Urinary bladder (tissue), 4 donors: ENCODE data around the gene PCYT1B. TPM values are rescaled to one million over a fixed set of nuclear protein-coding genes. Genes with fewer than 3 reads are reported as not detected.
A peak's percentile ranks its signal among the peaks of the same experiment; 100 is the strongest.
"Not testable (repeated sequence)": the region's sequence is repeated elsewhere in the genome, so short reads cannot be mapped to it uniquely, and the experiment has no call there.

Experiments
- DNase-seq: peaks from one replicate; pipeline ENCODE4 v3.0.0-alpha.2; 2015; ENCODE audit errors: extremely low spot score
- H3K27ac ChIP-seq: one replicate; pipeline ENCODE4 v1.5.1; 2013; ENCODE audit warnings: low read depth, mild to moderate bottlenecking, moderate library complexity
- H3K36me3 ChIP-seq: one replicate; pipeline ENCODE4 v1.6.1; 2013; ENCODE audit warnings: mild to moderate bottlenecking, moderate library complexity; ENCODE audit not compliant: insufficient read depth
- H3K4me1 ChIP-seq: one replicate; pipeline ENCODE4 v1.6.1; 2013; ENCODE audit warnings: mild to moderate bottlenecking, moderate library complexity; ENCODE audit not compliant: insufficient read depth
- H3K4me3 ChIP-seq: one replicate; pipeline ENCODE4 v1.5.1; 2013; ENCODE audit warnings: low read depth, low read length
- WGBS: extraction: QIAGEN DNeasy Blood & Tissue Kit; methylation state at CpG from one replicate; pipeline ENCODE4 v1.1.7; 2013; 5-methylcytosine and 5-hydroxymethylcytosine counted together
- polyA plus RNA-seq: library from polyadenylated mRNA; stranded (reverse); fragments of 200-250 nt; gene quantifications from one replicate; pipeline ENCODE4 v1.2.3, GENCODE V29; 2013
- total RNA-seq: library from RNA; depleted of rRNA; stranded (reverse); fragments of >200 nt; gene quantifications from one replicate; pipeline ENCODE4 v1.2.3, GENCODE V29; 2014
- donor health status: healthy with polysubstance abuse.
- donor health status: healthy.

Gene PCYT1B
- total and polyA plus RNA-seq, 2 donors, result 1.4 to 3.2 TPM

- WGBS, result 60% methylated on average over 3 of the region's 3 CpGs
- DNase-seq, result no peak
- Histone ChIP-seq H3K4me3 (no peak overlapping the region), H3K4me1 (no peaks in the 10 kb centered on the region), H3K36me3 (no peaks in the 10 kb centered on the region), H3K27ac (no peak overlapping the region)
Measured at GRCh38 chrX:24659646-24660045, 12.5 kb upstream of the PCYT1B start.

- 34% methylated on average over 1 of the region's 1 CpG for WGBS
- Histone ChIP-seq H3K4me1 (no peaks in the 10 kb centered on the region), H3K36me3 (no peaks in the 10 kb centered on the region), H3K4me3 (no peak overlapping the region), H3K27ac (no peak overlapping the region)
- no peak for DNase-seq
Measured at GRCh38 chrX:24659106-24659505, 12.0 kb upstream of the PCYT1B start.

- H3K4me1 ChIP-seq, result no peaks in the 10 kb centered on the region
- no peak overlapping the region for H3K27ac ChIP-seq
- H3K4me3 ChIP-seq, result no peak overlapping the region
- no peaks in the 10 kb centered on the region for H3K36me3 ChIP-seq
- no peak for DNase-seq
Measured at GRCh38 chrX:24658421-24658820, 11.3 kb upstream of the PCYT1B start.

GRCh38 chrX:24657671-24658386 is 10.7 kb upstream of the PCYT1B start:
- Histone ChIP-seq H3K4me3 (no peak overlapping the region), H3K4me1 (no peaks in the 10 kb centered on the region), H3K27ac (no peak overlapping the region), H3K36me3 (no peaks in the 10 kb centered on the region)
- 69% methylated on average over 6 of the region's 6 CpGs for WGBS
- DNase-seq, result no peak

- not testable (repeated sequence) for H3K27ac ChIP-seq, H3K4me3 ChIP-seq, DNase-seq, H3K36me3 ChIP-seq, H3K4me1 ChIP-seq
- WGBS, result 67% methylated on average over 9 of the region's 9 CpGs
Measured at GRCh38 chrX:24655679-24656078, 8.5 kb upstream of the PCYT1B start.

- Histone ChIP-seq H3K27ac (no peak overlapping the region), H3K4me1 (no peaks in the 10 kb centered on the region), H3K4me3 (no peak overlapping the region), H3K36me3 (no peaks in the 10 kb centered on the region)
- 91% methylated on average over 2 of the region's 2 CpGs for WGBS
- DNase-seq, result no peak
Measured at GRCh38 chrX:24651783-24652182, 4.6 kb upstream of the PCYT1B start.

- Histone ChIP-seq H3K4me3 (no peak overlapping the region), H3K27ac (no peak overlapping the region), H3K36me3 (no peaks in the 10 kb centered on the region), H3K4me1 (no peaks in the 10 kb centered on the region)
- WGBS, result 81% methylated on average over 6 of the region's 6 CpGs
- no peak for DNase-seq
Measured at GRCh38 chrX:24648495-24648894, 1.3 kb upstream of the PCYT1B start.

GRCh38 chrX:24646745-24647182 is 383 bp downstream of the PCYT1B start:
- no peak for DNase-seq
- H3K36me3 ChIP-seq, result no peaks in the 10 kb centered on the region
- H3K4me1 ChIP-seq, result no peaks in the 10 kb centered on the region
- H3K27ac ChIP-seq, result no peak overlapping the region
- H3K4me3 ChIP-seq, result peak overlapping the region; percentile 7
- WGBS, result 2% methylated on average over 13 of the region's 13 CpGs

GRCh38 chrX:24646006-24646405 is 1.1 kb downstream of the PCYT1B start:
- Histone ChIP-seq H3K36me3 (no peaks in the 10 kb centered on the region), H3K4me3 (no peak overlapping the region), H3K4me1 (no peaks in the 10 kb centered on the region), H3K27ac (no peak overlapping the region)
- no peak for DNase-seq
- WGBS, result 16% methylated on average over 10 of the region's 10 CpGs

- DNase-seq, result no peak
- Histone ChIP-seq H3K36me3 (no peaks in the 10 kb centered on the region), H3K4me1 (no peaks in the 10 kb centered on the region), H3K4me3 (no peak overlapping the region), H3K27ac (no peak overlapping the region)
Measured at GRCh38 chrX:24643116-24643515, 4.0 kb downstream of the PCYT1B start.

- Histone ChIP-seq H3K4me1 (no peaks in the 10 kb centered on the region), H3K4me3 (no peak overlapping the region), H3K36me3 (no peaks in the 10 kb centered on the region), H3K27ac (no peak overlapping the region)
- DNase-seq, result no peak
- WGBS, result 86% methylated on average over 1 of the region's 1 CpG
Measured at GRCh38 chrX:24629701-24630100, 17.4 kb downstream of the PCYT1B start.

- 30% methylated on average over 5 of the region's 5 CpGs for WGBS
- no peak for DNase-seq
- no peak overlapping the region for H3K27ac ChIP-seq
- H3K4me3 ChIP-seq, result no peak overlapping the region
- no peaks in the 10 kb centered on the region for H3K36me3 ChIP-seq
- no peaks in the 10 kb centered on the region for H3K4me1 ChIP-seq
Measured at GRCh38 chrX:24619647-24620046, 27.5 kb downstream of the PCYT1B start.

GRCh38 chrX:24610516-24610915 is 36.6 kb downstream of the PCYT1B start:
- no peak for DNase-seq
- WGBS, result 45% methylated on average over 1 of the region's 1 CpG
- Histone ChIP-seq H3K27ac (no peak overlapping the region), H3K4me3 (no peak overlapping the region), H3K36me3 (no peaks in the 10 kb centered on the region), H3K4me1 (no peaks in the 10 kb centered on the region)

- no peak overlapping the region for H3K4me3 ChIP-seq
- no peaks in the 10 kb centered on the region for H3K36me3 ChIP-seq
- no peak for DNase-seq
- H3K4me1 ChIP-seq, result no peaks in the 10 kb centered on the region
- H3K27ac ChIP-seq, result no peak overlapping the region
- WGBS, result 54% methylated on average over 4 of the region's 4 CpGs
Measured at GRCh38 chrX:24607616-24608015, 39.5 kb downstream of the PCYT1B start.

GRCh38 chrX:24605941-24606340 is 41.2 kb downstream of the PCYT1B start:
- H3K4me1 ChIP-seq, H3K27ac ChIP-seq, H3K36me3 ChIP-seq, H3K4me3 ChIP-seq, DNase-seq: not testable (repeated sequence)
- 82% methylated on average over 3 of the region's 3 CpGs for WGBS
